Hepatocyte (in vitro differentiated cells): ENCODE measurements around the gene KCNQ1. TPM values are rescaled to one million over a fixed set of nuclear protein-coding genes. Genes with fewer than 3 reads are reported as not detected.

Experiments
- DNase-seq: peaks from one replicate; pipeline ENCODE4 v3.0.0-alpha.2; 2016; ENCODE audit warnings: low spot score
- H2AFZ ChIP-seq: fragments of 200-600 bp; sonication (generic); 2 replicates; pipeline ENCODE4 v1.6.0; 2016; ENCODE audit warnings: antibody characterized with exemption, mild to moderate bottlenecking
- H3K27ac ChIP-seq: fragments of 200-600 bp; sonication (generic); 2 replicates; pipeline ENCODE4 v1.5.1; 2016; ENCODE audit warnings: mild to moderate bottlenecking
- H3K27me3 ChIP-seq: fragments of 200-600 bp; sonication (generic); 2 replicates; pipeline ENCODE4 v1.6.1; 2016
- H3K36me3 ChIP-seq: fragments of 200-600 bp; sonication (generic); replicated peaks from 2 replicates; pipeline ENCODE4 v1.5.1; 2016; ENCODE audit warnings: low read depth; ENCODE audit not compliant: insufficient read depth
- H3K4me1 ChIP-seq: fragments of 200-600 bp; sonication (generic); 2 replicates; pipeline ENCODE4 v1.5.1; 2016; ENCODE audit warnings: mild to moderate bottlenecking, moderate library complexity; ENCODE audit not compliant: insufficient read depth
- H3K4me2 ChIP-seq: fragments of 200-600 bp; sonication (generic); 2 replicates; pipeline ENCODE4 v1.6.0; 2016
- H3K4me3 ChIP-seq: fragments of 200-600 bp; sonication (generic); 2 replicates; pipeline ENCODE4 v1.5.1; 2016; ENCODE audit warnings: mild to moderate bottlenecking
- H3K79me2 ChIP-seq: fragments of 200-600 bp; sonication (generic); 2 replicates; pipeline ENCODE4 v1.6.0; 2017; ENCODE audit warnings: mild to moderate bottlenecking
- H3K9me2 ChIP-seq: fragments of 200-600 bp; sonication (generic); replicated peaks from 2 replicates; pipeline ENCODE4 v1.6.0; 2017; ENCODE audit warnings: mild to moderate bottlenecking; ENCODE audit not compliant: insufficient read depth
- H3K9me3 ChIP-seq: fragments of 200-600 bp; sonication (generic); 2 replicates; pipeline ENCODE4 v1.5.1; 2016; ENCODE audit warnings: low read depth, mild to moderate bottlenecking
- H4K20me1 ChIP-seq: fragments of 200-600 bp; sonication (generic); 2 replicates; pipeline ENCODE4 v1.6.0; 2016; ENCODE audit warnings: mild to moderate bottlenecking; ENCODE audit not compliant: insufficient read depth, poor library complexity, severe bottlenecking
- EZH2 ChIP-seq: fragments of 200-600 bp; sonication (generic); IDR thresholded peaks from 2 replicates; pipeline ENCODE4 v1.6.1; 2016; ENCODE audit warnings: antibody characterized with exemption, mild to moderate bottlenecking, borderline replicate concordance
- EZH2phosphoT487 ChIP-seq: fragments of 200-600 bp; sonication (generic); IDR thresholded peaks from one replicate; pipeline ENCODE4 v1.6.1; 2018; ENCODE audit warnings: antibody characterized with exemption, mild to moderate bottlenecking, low read depth, moderate library complexity; ENCODE audit not compliant: unreplicated experiment, severe bottlenecking
- WGBS: methylation state at CpG from one replicate; pipeline ENCODE4 v1.1.6; 2016; ENCODE audit warnings: low lambda C conversion rate; ENCODE audit errors: missing lambda C conversion rate; 5-methylcytosine and 5-hydroxymethylcytosine counted together
- polyA plus RNA-seq: library from polyadenylated mRNA; unstranded; fragments of >200 nt; fragmentation: Nextera tagmentation; extraction: Ambion mirVana; gene quantifications from 2 replicates; pipeline ENCODE4 v1.2.1, GENCODE V29; 2016
- total RNA-seq: library from RNA; depleted of rRNA; stranded (reverse); fragments of >200 nt; gene quantifications from 2 replicates; pipeline ENCODE4 v1.2.3, GENCODE V29; 2014
- TF ChIP-seq, protein P1 (sequence below): fragments of 200-600 bp; sonication (generic); IDR thresholded peaks from 2 replicates; pipeline ENCODE4 v1.5.1; 2016; ENCODE audit warnings: antibody characterized with exemption, mild to moderate bottlenecking; ENCODE audit not compliant: poor library complexity

The KCNQ1 gene
- total and polyA plus RNA-seq, 2 experiments from 2014 or later, result 1.8 to 6.4 TPM

DNA sequence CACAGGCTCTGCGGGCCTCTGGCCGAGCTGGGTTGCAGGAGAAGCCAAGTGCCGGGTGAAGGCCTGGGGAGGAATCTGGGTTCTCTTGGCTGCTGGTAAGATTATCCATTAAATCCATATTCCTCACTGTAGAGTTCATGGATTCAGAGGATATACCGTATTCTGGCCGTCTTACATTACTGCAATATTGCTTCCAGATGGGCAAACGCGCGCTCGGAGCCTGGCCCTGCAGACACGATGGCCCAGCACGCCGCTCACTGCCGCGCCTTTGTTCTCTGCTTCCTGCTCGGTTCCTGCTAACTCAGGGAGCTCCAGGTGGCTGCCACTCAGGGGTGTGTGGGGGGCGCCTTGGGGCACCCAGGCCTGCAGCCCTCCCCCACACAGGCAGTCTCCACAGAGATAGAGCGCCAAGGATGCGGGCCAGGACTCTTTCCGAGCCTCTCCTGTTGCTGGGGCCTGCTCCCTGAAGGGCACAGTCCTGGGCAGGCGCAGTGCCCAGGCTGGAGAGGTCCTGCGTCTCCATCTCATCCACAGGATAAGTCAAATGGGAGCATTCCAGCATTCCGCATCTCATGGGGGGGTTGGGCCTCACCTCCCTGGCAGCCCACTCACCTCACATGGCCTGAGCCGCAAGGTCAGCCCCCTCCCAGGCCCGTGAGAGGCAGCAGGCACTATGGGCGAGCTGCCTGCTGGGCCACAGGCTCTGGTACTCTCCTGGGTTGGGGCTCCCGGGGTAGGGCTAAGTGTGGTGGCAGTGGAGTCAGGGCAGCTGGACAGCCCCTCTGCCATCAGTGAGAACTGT, 269.1 kb downstream of the KCNQ1 start:
- no peaks in the 10 kb centered on the region for H3K9me3 ChIP-seq
- no peaks in the 10 kb centered on the region for H3K9me2 ChIP-seq
- H4K20me1 ChIP-seq, result no peaks in the 10 kb centered on the region
- H3K27ac ChIP-seq, result peak overlapping the region; percentile 91
- no peaks in the 10 kb centered on the region for H3K27me3 ChIP-seq
- H3K4me1 ChIP-seq, result peaks cover 43% of the 10 kb centered on the region
- no peaks in the 10 kb centered on the region for H3K79me2 ChIP-seq
- no peak for DNase-seq
- no peak overlapping the region for H2AFZ ChIP-seq
- no peaks in the 10 kb centered on the region for H3K36me3 ChIP-seq
- H3K4me2 ChIP-seq, result no peak overlapping the region
- TF ChIP-seq EZH2 (no peak), EZH2phosphoT487 (no peak)
- TF ChIP-seq, protein P1, sequence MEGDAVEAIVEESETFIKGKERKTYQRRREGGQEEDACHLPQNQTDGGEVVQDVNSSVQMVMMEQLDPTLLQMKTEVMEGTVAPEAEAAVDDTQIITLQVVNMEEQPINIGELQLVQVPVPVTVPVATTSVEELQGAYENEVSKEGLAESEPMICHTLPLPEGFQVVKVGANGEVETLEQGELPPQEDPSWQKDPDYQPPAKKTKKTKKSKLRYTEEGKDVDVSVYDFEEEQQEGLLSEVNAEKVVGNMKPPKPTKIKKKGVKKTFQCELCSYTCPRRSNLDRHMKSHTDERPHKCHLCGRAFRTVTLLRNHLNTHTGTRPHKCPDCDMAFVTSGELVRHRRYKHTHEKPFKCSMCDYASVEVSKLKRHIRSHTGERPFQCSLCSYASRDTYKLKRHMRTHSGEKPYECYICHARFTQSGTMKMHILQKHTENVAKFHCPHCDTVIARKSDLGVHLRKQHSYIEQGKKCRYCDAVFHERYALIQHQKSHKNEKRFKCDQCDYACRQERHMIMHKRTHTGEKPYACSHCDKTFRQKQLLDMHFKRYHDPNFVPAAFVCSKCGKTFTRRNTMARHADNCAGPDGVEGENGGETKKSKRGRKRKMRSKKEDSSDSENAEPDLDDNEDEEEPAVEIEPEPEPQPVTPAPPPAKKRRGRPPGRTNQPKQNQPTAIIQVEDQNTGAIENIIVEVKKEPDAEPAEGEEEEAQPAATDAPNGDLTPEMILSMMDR, result no peak
- no peak overlapping the region for H3K4me3 ChIP-seq
- 81% methylated on average over 24 of the region's 26 CpGs for WGBS

DNA sequence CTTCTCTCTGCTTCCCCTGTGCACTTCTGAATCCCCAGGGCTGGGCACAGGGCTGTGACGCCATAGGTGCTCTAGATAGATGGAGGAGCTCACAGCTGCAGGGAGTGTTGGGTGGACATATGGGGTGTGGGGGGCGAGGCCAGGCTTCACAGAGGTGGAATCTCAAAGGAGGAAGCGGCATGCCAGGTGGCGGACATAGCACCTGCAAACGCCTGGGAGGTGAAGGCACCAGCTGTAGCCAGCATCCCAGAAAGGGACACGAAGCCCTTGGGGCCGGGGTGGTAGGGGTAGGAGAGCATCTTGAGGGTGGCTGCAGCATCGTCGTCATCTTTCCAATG, 269.6 kb downstream of the KCNQ1 start:
- no peaks in the 10 kb centered on the region for H3K79me2 ChIP-seq
- no peaks in the 10 kb centered on the region for H4K20me1 ChIP-seq
- no peak overlapping the region for H3K4me3 ChIP-seq
- no peaks in the 10 kb centered on the region for H3K36me3 ChIP-seq
- no peak for DNase-seq
- no peaks in the 10 kb centered on the region for H3K27me3 ChIP-seq
- H3K9me2 ChIP-seq, result no peaks in the 10 kb centered on the region
- no peak overlapping the region for H3K4me2 ChIP-seq
- H3K4me1 ChIP-seq, result peaks cover 46% of the 10 kb centered on the region
- 97% methylated on average over 9 of the region's 9 CpGs for WGBS
- H2AFZ ChIP-seq, result no peak overlapping the region
- no peaks in the 10 kb centered on the region for H3K9me3 ChIP-seq
- peak overlapping the region; percentile 91 for H3K27ac ChIP-seq
- TF ChIP-seq EZH2 (no peak), EZH2phosphoT487 (no peak)
- TF ChIP-seq, protein P1, result no peak

DNA sequence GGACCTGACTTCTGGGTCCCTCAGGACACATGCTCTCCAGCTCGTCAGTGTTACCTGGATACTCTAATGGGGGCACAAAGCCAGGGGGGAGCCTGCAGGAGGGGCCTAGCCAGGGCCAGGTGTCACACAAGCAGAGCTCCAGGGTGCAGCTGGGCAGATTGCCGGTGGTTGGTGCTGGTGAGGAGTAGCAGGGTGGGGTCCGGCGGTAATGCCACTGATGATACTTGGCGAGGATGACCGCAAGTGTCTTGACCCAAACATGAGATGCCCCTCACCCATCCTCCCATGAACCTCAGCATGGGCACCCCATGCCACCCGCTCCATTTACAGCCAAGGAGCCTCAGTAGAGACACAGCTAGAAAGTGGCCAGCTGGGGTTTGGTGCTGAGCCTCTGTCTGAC, 270.1 kb downstream of the KCNQ1 start:
- Histone ChIP-seq H2AFZ (no peak overlapping the region), H3K27ac (no peak overlapping the region), H3K9me3 (no peaks in the 10 kb centered on the region), H3K9me2 (no peaks in the 10 kb centered on the region), H3K79me2 (no peaks in the 10 kb centered on the region), H3K36me3 (no peaks in the 10 kb centered on the region), H3K4me2 (no peak overlapping the region), H4K20me1 (no peaks in the 10 kb centered on the region), H3K4me1 (peaks cover 43% of the 10 kb centered on the region), H3K27me3 (no peaks in the 10 kb centered on the region), H3K4me3 (no peak overlapping the region)
- TF ChIP-seq, protein P1, result no peak
- WGBS, result 95% methylated on average over 7 of the region's 7 CpGs
- no peak for DNase-seq
